Small intestine (tissue), 7 donors: ENCODE results near the gene LMO4. TPM values are rescaled to one million over a fixed set of nuclear protein-coding genes. Genes with fewer than 3 reads are reported as not detected.
A peak's percentile ranks its signal among the peaks of the same experiment; 100 is the strongest.

Experiments
- DNase-seq, 2 donors: peaks; one replicate each; pipeline versions ENCODE4 v3.0.0 to v3.0.0-alpha.2; 2013
- FAIRE-seq: peaks from 2 replicates; lab custom pipeline; 2012; peaks lifted over from hg19 to GRCh38; lab: Jason Lieb, UNC
- H3K27ac ChIP-seq, 3 donors: one replicate each; pipeline ENCODE4 v1.5.1; 2013; ENCODE audit warnings: low read length in 2 of 3, mild to moderate bottlenecking in 2 of 3, control low read depth in 1 of 3, inconsistent platforms in 1 of 3, low read depth in 1 of 3, moderate library complexity in 1 of 3
- H3K27me3 ChIP-seq, 3 donors: one replicate each; pipeline ENCODE4 v1.6.1; 2013; ENCODE audit warnings: low read length in 3 of 3, inconsistent platforms in 1 of 3; ENCODE audit not compliant: control insufficient read depth in 3 of 3, insufficient read depth in 3 of 3
- H3K36me3 ChIP-seq, 3 donors: one replicate each; pipeline ENCODE4 v1.6.1; 2013; ENCODE audit warnings: low read length in 3 of 3, inconsistent platforms in 1 of 3, low read depth in 1 of 3, mild to moderate bottlenecking in 1 of 3, moderate library complexity in 1 of 3; ENCODE audit not compliant: control insufficient read depth in 3 of 3, insufficient read depth in 2 of 3
- H3K4me1 ChIP-seq, 3 donors: one replicate each; pipeline ENCODE4 v1.6.1; 2013; ENCODE audit warnings: low read length in 2 of 3, inconsistent platforms in 1 of 3, low read depth in 1 of 3, mild to moderate bottlenecking in 1 of 3, moderate library complexity in 1 of 3; ENCODE audit not compliant: control insufficient read depth in 3 of 3, insufficient read depth in 2 of 3
- H3K4me3 ChIP-seq, 3 donors: one replicate each; pipeline ENCODE4 v1.5.1; 2013; ENCODE audit warnings: low read length in 3 of 3, control low read depth in 1 of 3, inconsistent platforms in 1 of 3, low read depth in 1 of 3, mild to moderate bottlenecking in 1 of 3, moderate library complexity in 1 of 3
- H3K9me3 ChIP-seq, 2 donors: one replicate each; pipeline ENCODE4 v1.6.1; 2013; ENCODE audit warnings: low read depth in 1 of 2, low read length in 1 of 2; ENCODE audit not compliant: control insufficient read depth in 2 of 2, insufficient read depth in 1 of 2
- WGBS, 3 donors: extraction: QIAGEN DNeasy Blood & Tissue Kit; methylation state at CpG; one replicate each; pipeline ENCODE4 v1.1.7; 2013; 5-methylcytosine and 5-hydroxymethylcytosine counted together
- polyA plus RNA-seq, 4 donors: library from polyadenylated mRNA; stranded (reverse) in 3 of 4; unstranded in 1 of 4; fragments of 200-250 nt in 3 of 4; fragments of 120-200 nt in 1 of 4; gene quantifications; one replicate each; pipeline versions ENCODE4 v1.2.1 to v1.2.3, GENCODE V29; 2013
- donor health status: healthy with polysubstance abuse.
- donor health status: control.
- donor health status: control.
- donor health status: Bipolar disorder and iron deficiency.
- donor health status: healthy.

LMO4 gene
- polyA plus RNA-seq, 4 donors, result 66.4 to 162 (median 94.9) TPM

- FAIRE-seq (no peak), DNase-seq (no peak)
- H3K4me1 ChIP-seq, result no peaks in the 10 kb centered on the region
- no peak overlapping the region for H3K4me3 ChIP-seq
- H3K9me3 ChIP-seq, result no peaks in the 10 kb centered on the region
- H3K27ac ChIP-seq, result no peak overlapping the region
- 90 to 95% (median 93%) methylated on average over 6 of the region's 6 CpGs for WGBS, 3 donors
- no peaks in the 10 kb centered on the region for H3K36me3 ChIP-seq
- no peaks in the 10 kb centered on the region for H3K27me3 ChIP-seq
These were observed 14.6 kb upstream of the LMO4 start for GRCh38 chr1:87314091-87314490.

GRCh38 chr1:87318056-87318650 lies 10.5 kb upstream of the LMO4 start:
- DNase-seq (no peak), FAIRE-seq (no peak)
- H3K27ac ChIP-seq, result no peak overlapping the region

GRCh38 chr1:87318806-87319205 lies 9.9 kb upstream of the LMO4 start:
- H3K4me1 ChIP-seq, result no peaks in the 10 kb centered on the region
- no peak overlapping the region for H3K4me3 ChIP-seq
- H3K27me3 ChIP-seq, result no peaks in the 10 kb centered on the region
- WGBS, 3 donors, result 78 to 88% (median 79%) methylated on average over 1 of the region's 1 CpG
- DNase-seq, result no peak
- no peak for FAIRE-seq
- H3K27ac ChIP-seq, result no peak overlapping the region
- H3K36me3 ChIP-seq, result no peaks in the 10 kb centered on the region
- no peaks in the 10 kb centered on the region for H3K9me3 ChIP-seq

More at GRCh38 chr1:87318056-87318650, 10.5 kb upstream of the LMO4 start:
- H3K4me3 ChIP-seq, result no peak overlapping the region
- no peaks in the 10 kb centered on the region for H3K36me3 ChIP-seq
- H3K27me3 ChIP-seq, result no peaks in the 10 kb centered on the region
- no peaks in the 10 kb centered on the region for H3K4me1 ChIP-seq
- no peaks in the 10 kb centered on the region for H3K9me3 ChIP-seq
- WGBS, 3 donors, result 73 to 76% (median 75%) methylated on average over 5 of the region's 5 CpGs

GRCh38 chr1:87325982-87326738 lies 2.5 kb upstream of the LMO4 start:
- Histone ChIP-seq H3K9me3 (no peaks in the 10 kb centered on the region), H3K27me3 (no peaks in the 10 kb centered on the region), H3K4me3 (no peak overlapping the region), H3K27ac (no peak overlapping the region), H3K36me3 (no peaks in the 10 kb centered on the region), H3K4me1 (peaks cover 0 to 12% (median 3%) of the 10 kb centered on the region in 3 donors)
- DNase-seq, result peak; percentile 78 to 79
- WGBS, 3 donors, result 35 to 42% (median 36%) methylated on average over 10 of the region's 10 CpGs
- FAIRE-seq, result peak; percentile 41

GRCh38 chr1:87327376-87328271 lies 1.1 kb upstream of the LMO4 start:
- peak overlapping the region; percentile 48 to 89 (median 80) for H3K4me3 ChIP-seq
- FAIRE-seq (no peak), DNase-seq (no peak)
- H3K4me1 ChIP-seq, result peaks cover 3 to 15% (median 3%) of the 10 kb centered on the region in 3 donors
- peaks cover 0 to 2% (median 0%) of the 10 kb centered on the region in 3 donors for H3K36me3 ChIP-seq
- H3K27me3 ChIP-seq, result no peaks in the 10 kb centered on the region
- no peaks in the 10 kb centered on the region for H3K9me3 ChIP-seq
- peak overlapping the region; percentile 92 to 98 (median 98) for H3K27ac ChIP-seq
- WGBS, 3 donors, result 16 to 18% (median 16%) methylated on average over 26 to 27 of the region's 27 CpGs

- 0 to 1% (median 0%) methylated on average over 30 to 35 of the region's 35 CpGs for WGBS, 3 donors
- no peak for FAIRE-seq
- peak; percentile 36 to 71 for DNase-seq
- H3K27me3 ChIP-seq, result no peaks in the 10 kb centered on the region
- peak overlapping the region; percentile 80 to 91 (median 89) for H3K4me3 ChIP-seq
- peak overlapping the region; percentile 92 to 98 (median 98) for H3K27ac ChIP-seq
- H3K4me1 ChIP-seq, result peaks cover 6 to 21% (median 7%) of the 10 kb centered on the region in 3 donors
- no peaks in the 10 kb centered on the region for H3K9me3 ChIP-seq
- peaks cover 0 to 4% (median 0%) of the 10 kb centered on the region in 3 donors for H3K36me3 ChIP-seq
These were observed 408 bp downstream of the LMO4 start for GRCh38 chr1:87329051-87329525.

- Histone ChIP-seq H3K27me3 (no peaks in the 10 kb centered on the region), H3K27ac (peak overlapping the region; percentile 92 to 98 (median 98)), H3K4me3 (peak overlapping the region; percentile 80 to 91 (median 89)), H3K36me3 (peaks cover 0 to 9% (median 0%) of the 10 kb centered on the region in 3 donors), H3K4me1 (peaks cover 7 to 23% (median 10%) of the 10 kb centered on the region in 3 donors), H3K9me3 (no peaks in the 10 kb centered on the region)
- WGBS, 3 donors, result 1% methylated on average over 7 of the region's 7 CpGs
- DNase-seq (peak in 1 of 2 donors; percentile 50), FAIRE-seq (no peak)
These were observed 911 bp downstream of the LMO4 start for GRCh38 chr1:87329526-87330056.
